ENCODE results near the gene FAM171A2. TPM values are rescaled to one million over a fixed set of nuclear protein-coding genes. Genes with fewer than 3 reads are reported as not detected.
A peak's percentile ranks its signal among the peaks of the same experiment; 100 is the strongest.

FAM171A2 gene
- total and polyA plus RNA-seq, 8 donors, result 0.24 to 1.3 (median 0.69) TPM

DNA sequence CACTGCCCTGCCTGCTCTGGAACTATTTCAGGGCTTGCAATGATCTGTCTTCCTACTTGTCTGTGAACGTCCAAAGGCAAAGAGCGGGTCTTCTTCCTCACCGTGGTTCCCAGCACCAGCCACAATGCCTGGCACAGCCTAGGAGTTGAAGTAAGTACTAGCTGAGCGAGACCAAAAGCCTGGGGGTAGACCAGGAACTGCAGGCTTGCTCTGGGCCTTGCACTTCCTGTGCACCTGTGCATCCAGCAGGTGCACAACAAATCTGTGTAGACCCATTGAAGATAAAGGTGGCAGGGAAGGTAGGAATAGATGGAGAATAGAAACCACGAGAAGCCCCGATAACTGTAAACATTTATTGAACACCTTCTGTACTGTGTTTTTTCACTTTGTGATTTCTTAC, 4.6 kb downstream of the FAM171A2 start:
- FAIRE-seq (no peak), DNase-seq (no peak), ATAC-seq (no peak)
- TF ChIP-seq, protein P1, sequence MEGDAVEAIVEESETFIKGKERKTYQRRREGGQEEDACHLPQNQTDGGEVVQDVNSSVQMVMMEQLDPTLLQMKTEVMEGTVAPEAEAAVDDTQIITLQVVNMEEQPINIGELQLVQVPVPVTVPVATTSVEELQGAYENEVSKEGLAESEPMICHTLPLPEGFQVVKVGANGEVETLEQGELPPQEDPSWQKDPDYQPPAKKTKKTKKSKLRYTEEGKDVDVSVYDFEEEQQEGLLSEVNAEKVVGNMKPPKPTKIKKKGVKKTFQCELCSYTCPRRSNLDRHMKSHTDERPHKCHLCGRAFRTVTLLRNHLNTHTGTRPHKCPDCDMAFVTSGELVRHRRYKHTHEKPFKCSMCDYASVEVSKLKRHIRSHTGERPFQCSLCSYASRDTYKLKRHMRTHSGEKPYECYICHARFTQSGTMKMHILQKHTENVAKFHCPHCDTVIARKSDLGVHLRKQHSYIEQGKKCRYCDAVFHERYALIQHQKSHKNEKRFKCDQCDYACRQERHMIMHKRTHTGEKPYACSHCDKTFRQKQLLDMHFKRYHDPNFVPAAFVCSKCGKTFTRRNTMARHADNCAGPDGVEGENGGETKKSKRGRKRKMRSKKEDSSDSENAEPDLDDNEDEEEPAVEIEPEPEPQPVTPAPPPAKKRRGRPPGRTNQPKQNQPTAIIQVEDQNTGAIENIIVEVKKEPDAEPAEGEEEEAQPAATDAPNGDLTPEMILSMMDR (IDR thresholded peaks at IDR 0.05), result no peak
- no peaks in the 10 kb centered on the region for H3K9me3 ChIP-seq
- intact Hi-C loops (cut with DNase I), result no loop called here
- no peaks in the 10 kb centered on the region for H3K4me1 ChIP-seq
- WGBS, 2 donors, result 67 to 74% methylated on average over 6 of the region's 6 CpGs
- no peak overlapping the region for H3K27ac ChIP-seq
- no peaks in the 10 kb centered on the region for H3K27me3 ChIP-seq
- no peak overlapping the region for H3K4me3 ChIP-seq
- no peaks in the 10 kb centered on the region for H3K36me3 ChIP-seq

DNA sequence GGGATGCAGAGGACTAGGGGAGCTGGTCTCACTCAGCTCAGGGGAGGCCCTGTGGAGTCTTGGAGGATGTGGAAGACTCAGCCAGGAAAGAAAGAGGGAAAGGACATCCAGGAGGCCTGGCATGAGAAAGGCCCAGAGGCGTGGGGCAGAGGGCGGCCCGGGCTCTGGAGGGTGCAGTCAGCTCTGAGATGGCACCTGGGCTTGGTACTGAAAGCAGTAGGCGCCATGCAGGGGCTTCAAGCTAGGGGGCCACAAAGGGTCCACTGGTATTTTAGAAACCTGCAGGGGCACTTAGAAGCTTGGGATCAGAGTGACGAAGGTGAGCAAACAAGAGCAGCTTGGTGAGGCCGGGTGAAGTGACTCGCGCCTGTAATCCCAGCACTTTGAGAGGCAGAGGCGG, 5.6 kb downstream of the FAM171A2 start:
- no peaks in the 10 kb centered on the region for H3K36me3 ChIP-seq
- FAIRE-seq, result no peak
- no peaks in the 10 kb centered on the region for H3K9me3 ChIP-seq
- no peaks in the 10 kb centered on the region for H3K27me3 ChIP-seq
- ATAC-seq, result no peak
- intact Hi-C loops (cut with DNase I), result no loop called here
- WGBS, 2 donors, result 75 to 83% methylated on average over 9 of the region's 9 CpGs
- H3K27ac ChIP-seq, result no peak overlapping the region
- no peak overlapping the region for H3K4me3 ChIP-seq
- TF ChIP-seq, protein P1 (IDR thresholded peaks at IDR 0.05), result no peak
- H3K4me1 ChIP-seq, result no peaks in the 10 kb centered on the region
- DNase-seq, result no peak

DNA sequence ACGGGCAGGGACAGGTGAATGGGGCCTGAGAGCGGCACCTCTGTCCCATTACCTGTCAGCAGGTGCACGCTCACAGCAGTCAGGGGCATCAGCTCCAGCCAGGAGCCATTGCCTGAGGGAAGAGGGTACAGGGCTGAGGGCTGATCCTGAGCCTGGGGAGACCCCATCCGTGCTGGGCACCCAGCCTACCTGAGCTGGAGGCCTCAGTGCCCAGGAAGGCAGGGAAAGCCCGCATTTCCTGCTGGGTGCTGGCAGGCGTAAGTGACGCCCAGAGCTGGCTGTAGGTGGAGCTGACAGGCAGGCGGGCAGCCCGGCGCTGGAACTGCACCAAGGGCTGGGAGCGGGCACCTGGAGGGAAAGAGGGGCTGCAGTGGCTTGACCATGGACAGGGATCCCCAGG, 7.4 kb downstream of the FAM171A2 start:
- no peaks in the 10 kb centered on the region for H3K9me3 ChIP-seq
- no peak for ATAC-seq
- no peaks in the 10 kb centered on the region for H3K4me1 ChIP-seq
- FAIRE-seq, result no peak
- H3K36me3 ChIP-seq, result peaks cover 2 to 9% (median 4%) of the 10 kb centered on the region in 3 donors
- H3K27me3 ChIP-seq, result no peaks in the 10 kb centered on the region
- WGBS, 2 donors, result 72 to 83% methylated on average over 11 of the region's 11 CpGs
- no peak overlapping the region for H3K4me3 ChIP-seq
- peak in 1 of 6 donors; percentile 62 for DNase-seq
- intact Hi-C loops (cut with DNase I), result no loop called here
- no peak overlapping the region for H3K27ac ChIP-seq
- TF ChIP-seq, protein P1 (IDR thresholded peaks at IDR 0.05), result no peak

DNA sequence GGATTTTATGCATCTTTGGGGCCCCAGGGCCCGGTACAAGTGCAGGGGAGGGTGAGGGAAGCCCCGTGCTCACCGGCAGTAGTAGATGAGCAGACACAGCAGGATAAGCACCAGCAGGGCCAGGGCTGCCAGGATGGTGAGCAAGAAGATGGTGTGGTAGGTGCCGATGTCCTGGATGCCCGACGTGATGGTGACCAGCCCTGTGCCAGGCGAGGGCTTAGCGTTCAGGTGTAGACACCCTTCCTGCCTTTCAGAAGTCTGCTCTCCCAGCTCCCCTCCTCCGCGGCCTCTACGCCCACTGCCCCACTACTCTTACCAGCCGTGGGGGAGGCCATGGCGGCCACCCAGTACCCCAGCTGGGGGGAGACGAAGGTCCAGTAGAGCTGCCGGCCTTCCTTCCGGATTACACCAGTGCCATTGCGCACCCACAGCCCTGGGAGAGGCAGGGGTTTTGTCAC, 8.0 kb downstream of the FAM171A2 start:
- H3K4me1 ChIP-seq, result no peaks in the 10 kb centered on the region
- FAIRE-seq, result no peak
- H3K27me3 ChIP-seq, result no peaks in the 10 kb centered on the region
- no peak for ATAC-seq
- intact Hi-C loops (cut with DNase I), result no loop called here
- no peaks in the 10 kb centered on the region for H3K9me3 ChIP-seq
- H3K4me3 ChIP-seq, result no peak overlapping the region
- DNase-seq, result peak in 1 of 6 donors; percentile 61
- no peak overlapping the region for H3K27ac ChIP-seq
- WGBS, 2 donors, result 84 to 88% methylated on average over 17 of the region's 17 CpGs
- TF ChIP-seq, protein P1 (IDR thresholded peaks at IDR 0.05), result no peak
- peaks cover 4 to 14% (median 6%) of the 10 kb centered on the region in 3 donors for H3K36me3 ChIP-seq
